HEK293T (cell line): Measurements from ENCODE around the gene KRT38.

Experiments used
- BHLHE40 ChIP-seq: fragments of 450-650 bp; IDR thresholded peaks from 2 replicates; pipeline ENCODE4 v1.6.1; 2016; ENCODE audit warnings: mild to moderate bottlenecking, moderate library complexity, borderline replicate concordance
- SP1 ChIP-seq: fragments of 450-650 bp; IDR thresholded peaks from 2 replicates; pipeline ENCODE4 v1.6.1; 2017

- TF ChIP-seq SP1 (no peak), BHLHE40 (no peak)
Observed at GRCh38 chr17:41413982-41414381, 26.8 kb downstream of the KRT38 start.
